Measurements from ENCODE around the gene LRRC58. TPM values are rescaled to one million over a fixed set of nuclear protein-coding genes. Genes with fewer than 3 reads are reported as not detected.
"Not testable (repeated sequence)": the region's sequence is repeated elsewhere in the genome, so short reads cannot be mapped to it uniquely, and the experiment has no call there.

Gene LRRC58
- total RNA-seq, 2 experiments from 2014 or later: 24.1 to 30.2 TPM

DNA sequence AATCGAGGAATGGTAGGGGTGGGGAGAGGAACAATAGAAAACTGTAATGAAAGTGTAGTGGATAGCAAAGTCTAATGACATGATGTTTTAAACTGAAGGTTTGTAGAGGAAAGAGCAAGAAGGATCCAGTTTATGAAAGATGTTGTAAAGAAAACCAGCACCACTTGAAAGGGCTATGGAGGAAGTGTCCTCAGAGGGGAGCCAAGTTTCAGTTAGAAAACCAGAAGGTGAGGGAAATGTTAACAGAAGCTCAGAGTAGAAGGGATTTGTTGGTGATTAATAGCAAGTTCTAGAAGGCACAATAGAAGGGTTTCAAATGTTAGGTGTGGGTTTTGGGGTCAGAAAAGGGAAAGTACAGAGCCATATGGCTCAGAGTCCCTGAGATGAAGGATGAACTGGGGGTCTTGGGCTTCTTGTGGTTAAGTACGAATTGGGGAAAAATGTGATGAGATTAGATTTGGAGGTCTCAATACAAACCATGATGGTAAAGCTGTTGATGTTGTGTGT lies 33.8 kb upstream of the LRRC58 start:
- no TSS peak for BruUV-seq (replicated peaks)
- no peak overlapping the region for H3K4me3 ChIP-seq (ENCODE audit: low read depth, low read length, poor library complexity, severe bottlenecking)
- H3K79me2 ChIP-seq (ENCODE audit: insufficient read depth, low read depth, low read length): no peaks in the 10 kb centered on the region
- H3K9me2 ChIP-seq (ENCODE audit: insufficient read depth, low read length): no peaks in the 10 kb centered on the region
- TF ChIP-seq, protein P1, sequence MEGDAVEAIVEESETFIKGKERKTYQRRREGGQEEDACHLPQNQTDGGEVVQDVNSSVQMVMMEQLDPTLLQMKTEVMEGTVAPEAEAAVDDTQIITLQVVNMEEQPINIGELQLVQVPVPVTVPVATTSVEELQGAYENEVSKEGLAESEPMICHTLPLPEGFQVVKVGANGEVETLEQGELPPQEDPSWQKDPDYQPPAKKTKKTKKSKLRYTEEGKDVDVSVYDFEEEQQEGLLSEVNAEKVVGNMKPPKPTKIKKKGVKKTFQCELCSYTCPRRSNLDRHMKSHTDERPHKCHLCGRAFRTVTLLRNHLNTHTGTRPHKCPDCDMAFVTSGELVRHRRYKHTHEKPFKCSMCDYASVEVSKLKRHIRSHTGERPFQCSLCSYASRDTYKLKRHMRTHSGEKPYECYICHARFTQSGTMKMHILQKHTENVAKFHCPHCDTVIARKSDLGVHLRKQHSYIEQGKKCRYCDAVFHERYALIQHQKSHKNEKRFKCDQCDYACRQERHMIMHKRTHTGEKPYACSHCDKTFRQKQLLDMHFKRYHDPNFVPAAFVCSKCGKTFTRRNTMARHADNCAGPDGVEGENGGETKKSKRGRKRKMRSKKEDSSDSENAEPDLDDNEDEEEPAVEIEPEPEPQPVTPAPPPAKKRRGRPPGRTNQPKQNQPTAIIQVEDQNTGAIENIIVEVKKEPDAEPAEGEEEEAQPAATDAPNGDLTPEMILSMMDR (conservative IDR thresholded peaks at IDR 0.05; ENCODE audit: low read length): no peak
- TF ChIP-seq EZH2phosphoT487 (IDR thresholded peaks at IDR 0.05; ENCODE audit: borderline replicate concordance, low read depth, low read length): no peak
- H3K9me3 ChIP-seq (ENCODE audit: low read length): no peaks in the 10 kb centered on the region
- DNase-seq (ENCODE audit: low spot score): no peak
- intact Hi-C loops (cut with micrococcal nuclease; ENCODE audit: unreplicated experiment): no loop called here
- H3K36me3 ChIP-seq (ENCODE audit: insufficient read depth, low read length): no peaks in the 10 kb centered on the region
- ChIA-PET CTCF (ENCODE audit: unreplicated experiment) (no interaction called here), POLR2A (interaction anchor here (0.6 to 1.2 kb wide), 2 partner anchors 16 to 49 kb away, joined by 3 read pairs; no protein-coding TSS in a partner anchor)
- no peak overlapping the region for H3K27ac ChIP-seq (ENCODE audit: low read depth, low read length, poor library complexity, severe bottlenecking)
- H4K20me1 ChIP-seq (ENCODE audit: insufficient read depth, low read length): no peaks in the 10 kb centered on the region
- H3K4me1 ChIP-seq (ENCODE audit: insufficient read depth, low read length, poor library complexity, severe bottlenecking): no peaks in the 10 kb centered on the region
- no peak overlapping the region for H3K4me2 ChIP-seq (ENCODE audit: low read length)
- H2AFZ ChIP-seq (ENCODE audit: low read length): no peak overlapping the region

GRCh38 chr3:120381503-120381902 lies 32.3 kb upstream of the LRRC58 start:
- no peak for TF ChIP-seq EZH2phosphoT487 (IDR thresholded peaks at IDR 0.05; ENCODE audit: borderline replicate concordance, low read depth, low read length)
- TF ChIP-seq, protein P1 (conservative IDR thresholded peaks at IDR 0.05; ENCODE audit: low read length): no peak
- POLR2A ChIA-PET: no interaction called here
- CTCF ChIA-PET (ENCODE audit: unreplicated experiment): no interaction called here
- Histone ChIP-seq H3K4me2 (ENCODE audit: low read length) (no peak overlapping the region), H3K9me2 (ENCODE audit: insufficient read depth, low read length) (no peaks in the 10 kb centered on the region), H3K36me3 (ENCODE audit: insufficient read depth, low read length) (no peaks in the 10 kb centered on the region), H4K20me1 (ENCODE audit: insufficient read depth, low read length) (no peaks in the 10 kb centered on the region), H3K4me1 (ENCODE audit: insufficient read depth, low read length, poor library complexity, severe bottlenecking) (no peaks in the 10 kb centered on the region), H3K27ac (ENCODE audit: low read depth, low read length, poor library complexity, severe bottlenecking) (no peak overlapping the region), H3K9me3 (ENCODE audit: low read length) (no peaks in the 10 kb centered on the region), H3K79me2 (ENCODE audit: insufficient read depth, low read depth, low read length) (no peaks in the 10 kb centered on the region), H2AFZ (ENCODE audit: low read length) (no peak overlapping the region), H3K4me3 (ENCODE audit: low read depth, low read length, poor library complexity, severe bottlenecking) (no peak overlapping the region)
- BruUV-seq (replicated peaks): no TSS peak
- DNase-seq (ENCODE audit: low spot score): no peak
- intact Hi-C loops (cut with micrococcal nuclease; ENCODE audit: unreplicated experiment): no loop called here

DNA sequence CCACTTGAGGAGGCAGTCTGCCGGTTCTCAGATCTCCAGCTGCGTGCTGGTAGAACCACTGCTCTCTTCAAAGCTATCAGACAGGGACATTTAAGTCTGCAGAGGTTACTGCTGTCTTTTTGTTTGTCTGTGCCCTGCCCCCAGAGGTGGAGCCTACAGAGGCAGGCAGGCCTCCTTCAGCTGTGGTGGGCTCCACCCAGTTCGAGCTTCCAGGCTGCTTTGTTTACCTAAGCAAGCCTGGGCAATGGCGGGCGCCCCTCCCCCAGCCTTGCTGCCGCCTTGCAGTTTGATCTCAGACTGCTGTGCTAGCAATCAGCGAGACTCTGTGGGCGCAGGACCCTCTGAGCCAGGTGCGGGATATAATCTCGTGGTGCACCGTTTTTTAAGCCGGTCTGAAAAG lies 28.8 kb upstream of the LRRC58 start:
- H3K4me2 ChIP-seq (ENCODE audit: low read length); BruUV-seq (replicated peaks); intact Hi-C loops (cut with micrococcal nuclease; ENCODE audit: unreplicated experiment): not testable (repeated sequence)

More for the DNA sequence above, 28.8 kb upstream of the LRRC58 start:
- H2AFZ ChIP-seq (ENCODE audit: low read length); H3K79me2 ChIP-seq (ENCODE audit: insufficient read depth, low read depth, low read length); H3K27ac ChIP-seq (ENCODE audit: low read depth, low read length, poor library complexity, severe bottlenecking); POLR2A ChIA-PET; CTCF ChIA-PET (ENCODE audit: unreplicated experiment); DNase-seq (ENCODE audit: low spot score); H3K9me3 ChIP-seq (ENCODE audit: low read length); H3K36me3 ChIP-seq (ENCODE audit: insufficient read depth, low read length); H3K4me1 ChIP-seq (ENCODE audit: insufficient read depth, low read length, poor library complexity, severe bottlenecking); H3K9me2 ChIP-seq (ENCODE audit: insufficient read depth, low read length); H4K20me1 ChIP-seq (ENCODE audit: insufficient read depth, low read length); H3K4me3 ChIP-seq (ENCODE audit: low read depth, low read length, poor library complexity, severe bottlenecking): not testable (repeated sequence)
